H1 (cell line): ENCODE results near the gene ENDOD1. TPM values are rescaled to one million over a fixed set of nuclear protein-coding genes. Genes with fewer than 3 reads are reported as not detected.

Source experiments
- EGR1 ChIP-seq: IDR thresholded peaks from 2 replicates; pipeline ENCODE4 v1.6.1; 2011; ENCODE audit warnings: low read depth, low read length, borderline replicate concordance
- FOSL1 ChIP-seq: IDR thresholded peaks from 2 replicates; pipeline ENCODE4 v1.6.1; 2011; ENCODE audit warnings: mild to moderate bottlenecking, low read depth, low read length, moderate library complexity; ENCODE audit not compliant: insufficient read depth
- RNF2 ChIP-seq: fragments of 200-900, 300-1000 bp; sonication (generic); IDR thresholded peaks from 2 replicates; pipeline ENCODE4 v1.7.1; 2016; ENCODE audit warnings: borderline replicate concordance, low read depth, mild to moderate bottlenecking, antibody characterized with exemption, low read length; ENCODE audit not compliant: poor library complexity, severe bottlenecking; ENCODE audit errors: missing control alignments
- polyA plus RNA-seq, 7 experiments: library from polyadenylated mRNA; depleted of rRNA in 3 of 7; stranded (reverse) in 5 of 7; unstranded in 2 of 7; fragments of >200 nt in 5 of 7; fragments of 200-250 nt in 2 of 7; gene quantifications; 1 replicate in 5 of 7; 2 replicates in 1 of 7; 4 replicates in 1 of 7; pipeline versions ENCODE4 v1.2.1 to v1.2.3, GENCODE V29; 2011 to 2013; ENCODE audit warnings: missing spikeins in 2 of 7, mixed read lengths in 2 of 7
- total RNA-seq: library from RNA; stranded (reverse); fragmentation: NEBNext Ultra II Directional; extraction: Animal tissue kit (Norgen Biotek cat#: 25700); gene quantifications from 2 replicates; pipeline ENCODE4 v1.2.1, GENCODE V29; 2021

Gene ENDOD1
- total and polyA plus RNA-seq, 2 of the 8 experiments (the other 6 are each of a cell fraction or from before 2014, with no cell fraction given), result 1.2 to 2.5 TPM

DNA sequence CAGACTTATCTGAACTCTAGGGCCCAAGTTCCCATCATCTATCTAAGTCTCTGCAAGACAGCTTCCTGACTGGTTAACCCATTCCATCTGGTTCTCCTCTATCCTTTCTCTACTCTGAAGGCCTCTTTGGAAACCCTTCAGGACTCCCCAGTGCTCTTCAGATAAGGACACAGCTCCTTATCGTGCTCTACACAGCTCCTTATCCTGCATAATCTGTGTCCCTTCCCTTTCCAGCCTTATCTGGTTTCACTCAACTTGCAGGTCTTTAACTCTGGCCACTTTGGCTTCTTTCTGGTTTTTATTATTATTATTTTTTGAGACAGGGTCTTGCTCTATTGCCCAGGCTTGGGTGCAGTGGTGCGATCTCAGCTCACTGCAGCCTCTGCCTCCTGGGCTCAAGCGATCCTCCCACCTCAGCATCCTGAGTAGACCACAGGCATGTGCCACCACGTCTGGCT, 10.6 kb downstream of the ENDOD1 start (continued):
- no peak for TF ChIP-seq FOSL1
- no peak for TF ChIP-seq EGR1
- no peak for TF ChIP-seq RNF2
